Testis (tissue), 3 donors: ENCODE results near the gene MBD6. TPM values are rescaled to one million over a fixed set of nuclear protein-coding genes. Genes with fewer than 3 reads are reported as not detected.

Experiments used
- DNase-seq: peaks from one replicate; pipeline ENCODE4 v3.0.0-alpha.2; 2019
- H3K27ac ChIP-seq, 2 donors: fragments of 200-600 bp; sonication (generic); one replicate each; pipeline ENCODE4 v1.5.1; 2019
- H3K27me3 ChIP-seq: fragments of 200-600 bp; sonication (generic); one replicate; pipeline ENCODE4 v1.5.1; 2019
- H3K36me3 ChIP-seq: fragments of 200-600 bp; sonication (generic); one replicate; pipeline ENCODE4 v1.5.1; 2017; ENCODE audit warnings: low read depth; ENCODE audit errors: missing control alignments
- H3K4me1 ChIP-seq: fragments of 200-600 bp; sonication (generic); one replicate; pipeline ENCODE4 v1.5.1; 2019
- H3K4me3 ChIP-seq, 2 donors: fragments of 200-600 bp; sonication (generic); one replicate each; pipeline ENCODE4 v1.5.1; 2017 to 2019
- H3K9me3 ChIP-seq: fragments of 200-600 bp; sonication (generic); one replicate; pipeline ENCODE4 v1.5.1; 2017
- CTCF ChIP-seq, 3 experiments: fragments of 450-650 bp in 2 of 3; fragments of 200-600 bp in 1 of 3; sonication (generic) in 1 of 3; IDR thresholded peaks; one replicate each; pipeline ENCODE4 v1.5.1; 2016 to 2019; ENCODE audit warnings: antibody characterized with exemption in 3 of 3, mild to moderate bottlenecking in 2 of 3, moderate library complexity in 1 of 3
- POLR2A ChIP-seq: fragments of 450-650 bp; IDR thresholded peaks from one replicate; pipeline ENCODE4 v1.6.1; 2017; ENCODE audit warnings: antibody characterized with exemption, mild to moderate bottlenecking, moderate library complexity
- WGBS, 2 donors: methylation state at CpG; one replicate each; pipeline ENCODE4 v1.1.5; 2018; 5-methylcytosine and 5-hydroxymethylcytosine counted together
- intact Hi-C: fragments of 100-400 bp; cut with DNase I; formaldehyde crosslinking; loops from one replicate; pipeline ENCODE4 v1.15.1; 2023; ENCODE audit warnings: low total_unique reads
- polyA plus RNA-seq: library from polyadenylated mRNA; stranded (reverse); fragments of 350-450 nt; fragmentation: Illumina TruSeq; extraction: RNeasy Lipid Tissue Mini Kit (QIAGEN cat#74804); gene quantifications from one replicate; pipeline ENCODE4 v1.2.3, GENCODE V29; 2014; ENCODE audit warnings: low read depth, low replicate concordance; ENCODE audit not compliant: insufficient read depth
- total RNA-seq, 2 donors: library from RNA; depleted of rRNA; stranded (reverse); fragments of >200 nt; gene quantifications; one replicate each; pipeline ENCODE4 v1.2.3, GENCODE V29; 2016

The MBD6 gene
- total and polyA plus RNA-seq, 3 donors from 2014 or later: 84.7 to 130 (median 86.6) TPM

GRCh38 chr12:57520053-57520818 lies 2.4 kb upstream of the MBD6 start, which contains the start of gene DDIT3:
DDIT3 (minus strand) TSS chr12:57520514; CDS start chr12:57517406, 3,108 bp downstream.
- 1 to 2% methylated on average over 21 to 49 of the region's 52 CpGs for WGBS, 2 donors
- intact Hi-C loops: no loop called here
- H3K4me1 ChIP-seq: peaks cover 46% of the 10 kb centered on the region

GRCh38 chr12:57521525-57522010 lies 1.1 kb upstream of the MBD6 start:
- Histone ChIP-seq H3K9me3 (no peaks in the 10 kb centered on the region), H3K27ac (peak overlapping the region; percentile 96 to 99), H3K4me3 (peak overlapping the region; percentile 90 to 97), H3K27me3 (no peaks in the 10 kb centered on the region), H3K4me1 (peaks cover 46% of the 10 kb centered on the region), H3K36me3 (no peaks in the 10 kb centered on the region)
- TF ChIP-seq POLR2A (no peak), CTCF (IDR thresholded peaks at IDR 0.05) (no peak)
- peak; percentile 74 for DNase-seq
- WGBS, 2 donors: 21 to 25% methylated on average over 17 of the region's 17 CpGs
- intact Hi-C loops: no loop called here

More at GRCh38 chr12:57520053-57520818, 2.4 kb upstream of the MBD6 start, which contains the start of gene DDIT3:
- peak; percentile 97 for TF ChIP-seq POLR2A
- TF ChIP-seq CTCF (IDR thresholded peaks at IDR 0.05): no peak
- H3K36me3 ChIP-seq: no peaks in the 10 kb centered on the region
- DNase-seq: peak; percentile 99
- peak within 1 kb of the TSS; percentile 97 to 99 for H3K27ac ChIP-seq
- H3K4me3 ChIP-seq: peak within 1 kb of the TSS; percentile 90 to 97
- no peaks in the 10 kb centered on the region for H3K9me3 ChIP-seq
- no peaks in the 10 kb centered on the region for H3K27me3 ChIP-seq

GRCh38 chr12:57522887-57523705 lies 472 bp downstream of the MBD6 start:
- Histone ChIP-seq H3K27ac (peak overlapping the region; percentile 82 to 99), H3K9me3 (no peaks in the 10 kb centered on the region), H3K27me3 (no peaks in the 10 kb centered on the region), H3K36me3 (no peaks in the 10 kb centered on the region), H3K4me3 (peak overlapping the region; percentile 90 to 97), H3K4me1 (peaks cover 37% of the 10 kb centered on the region)
- TF ChIP-seq POLR2A (no peak), CTCF (IDR thresholded peaks at IDR 0.05) (no peak)
- WGBS, 2 donors: 1% methylated on average over 14 to 27 of the region's 38 CpGs
- DNase-seq: peak; percentile 57
- intact Hi-C loops: no loop called here

- intact Hi-C loops: no loop called here
- DNase-seq: no peak
- WGBS, 2 donors: 44 to 47% methylated on average over 14 of the region's 14 CpGs
These were observed 1.3 kb downstream of the MBD6 start for GRCh38 chr12:57523706-57524614.

More at GRCh38 chr12:57523706-57524614, 1.3 kb downstream of the MBD6 start:
- Histone ChIP-seq H3K27me3 (no peaks in the 10 kb centered on the region), H3K4me1 (peaks cover 30% of the 10 kb centered on the region), H3K4me3 (peak overlapping the region; percentile 90 to 97), H3K9me3 (no peaks in the 10 kb centered on the region), H3K27ac (peak overlapping the region; percentile 82 to 99), H3K36me3 (no peaks in the 10 kb centered on the region)
- TF ChIP-seq CTCF (IDR thresholded peaks at IDR 0.05) (no peak), POLR2A (no peak)
